H1 (cell line): ENCODE measurements around the gene MLANA. TPM values are rescaled to one million over a fixed set of nuclear protein-coding genes. Genes with fewer than 3 reads are reported as not detected.
"Not testable (repeated sequence)": the region's sequence is repeated elsewhere in the genome, so short reads cannot be mapped to it uniquely, and the experiment has no call there.

Experiments
- CTCF ChIA-PET: fragments of 300-600 bp; sonication (Branson Sonifier 250); formaldehyde crosslinking; loops from one replicate; lab custom pipeline; 2021; ENCODE audit not compliant: partially characterized antibody; lab: Charles Lee
- POLR2A ChIA-PET: fragments of 300-600 bp; sonication (Branson Sonifier 250); formaldehyde crosslinking; loops from one replicate; lab custom pipeline; 2021; ENCODE audit warnings: inconsistent platforms; ENCODE audit not compliant: partially characterized antibody; lab: Charles Lee
- DNase-seq, 2 experiments: peaks; one replicate each; pipeline versions ENCODE4 v3.0.0 to v3.0.0-alpha.2; 2010 to 2022; ENCODE audit warnings: low spot score in 2 of 2, low read depth in 1 of 2, mixed read lengths in 1 of 2
- FAIRE-seq: peaks from 2 replicates; lab custom pipeline; 2011; peaks lifted over from hg19 to GRCh38; lab: Jason Lieb, UNC
- H2AFZ ChIP-seq: 2 replicates; pipeline ENCODE4 v1.8.1; 2012; ENCODE audit warnings: low read length, inconsistent platforms
- H2AK5ac ChIP-seq: 2 replicates; pipeline ENCODE4 v1.6.1; 2013; ENCODE audit warnings: low read depth, low read length
- H2BK120ac ChIP-seq: replicated peaks from 2 replicates; pipeline ENCODE3; 2013; ENCODE audit warnings: low read depth, low read length, inconsistent platforms
- H2BK12ac ChIP-seq: 2 replicates; pipeline ENCODE4 v1.6.1; 2013; ENCODE audit warnings: low read depth, low read length
- H2BK15ac ChIP-seq: 2 replicates; pipeline ENCODE4 v1.6.1; 2013; ENCODE audit warnings: low read length
- H2BK20ac ChIP-seq: 2 replicates; pipeline ENCODE4 v1.6.1; 2013; ENCODE audit warnings: low read length
- H2BK5ac ChIP-seq: 2 replicates; pipeline ENCODE4 v1.6.1; 2013; ENCODE audit warnings: low read depth, low read length
- H3K14ac ChIP-seq: 2 replicates; pipeline ENCODE4 v1.6.1; 2013; ENCODE audit warnings: inconsistent platforms; ENCODE audit not compliant: insufficient read length
- H3K18ac ChIP-seq: 2 replicates; pipeline ENCODE4 v1.6.1; 2013; ENCODE audit warnings: low read length; ENCODE audit errors: extremely low read depth
- H3K23ac ChIP-seq: 2 replicates; pipeline ENCODE4 v1.6.1; 2013; ENCODE audit warnings: inconsistent platforms; ENCODE audit not compliant: insufficient read length
- H3K23me2 ChIP-seq: 2 replicates; pipeline ENCODE4 v1.6.1; 2013; ENCODE audit warnings: low read depth, low read length
- H3K27ac ChIP-seq: 2 replicates; pipeline ENCODE4 v1.6.1; 2011; ENCODE audit warnings: low read depth, low read length, inconsistent platforms
- H3K27me3 ChIP-seq, 4 experiments: replicated peaks in 1 of 4; 1 replicate in 1 of 4; 2 replicates in 3 of 4; pipeline versions ENCODE4 v1.6.1 to v1.8.1; 2011 to 2013; ENCODE audit warnings: low read length in 3 of 4, mild to moderate bottlenecking in 3 of 4, inconsistent platforms in 2 of 4, mixed read lengths in 2 of 4, moderate library complexity in 1 of 4; ENCODE audit not compliant: control insufficient read depth in 3 of 4, insufficient read depth in 3 of 4; ENCODE audit errors: extremely low read depth in 1 of 4
- H3K36me3 ChIP-seq, 4 experiments: 2 replicates each; pipeline versions ENCODE4 v1.6.1 to v1.8.1; 2011 to 2013; ENCODE audit warnings: mild to moderate bottlenecking in 4 of 4, low read length in 3 of 4, moderate library complexity in 2 of 4, control low read depth in 1 of 4, inconsistent platforms in 1 of 4; ENCODE audit not compliant: insufficient read depth in 4 of 4, control insufficient read depth in 2 of 4
- H3K4ac ChIP-seq: replicated peaks from 2 replicates; pipeline ENCODE3; 2013; ENCODE audit warnings: low read length, low read depth, mixed read lengths, inconsistent platforms; ENCODE audit not compliant: insufficient read length
- H3K4me1 ChIP-seq, 4 experiments: replicated peaks in 1 of 4; 1 replicate in 1 of 4; 2 replicates in 3 of 4; pipeline versions ENCODE4 v1.6.1 to v1.8.1; 2011 to 2013; ENCODE audit warnings: low read length in 3 of 4, inconsistent platforms in 2 of 4, mixed read lengths in 1 of 4; ENCODE audit not compliant: insufficient read depth in 4 of 4, control insufficient read depth in 3 of 4
- H3K4me2 ChIP-seq, 2 experiments: 2 replicates each; pipeline versions ENCODE4 v1.6.1 to v1.8.1; 2011 to 2013; ENCODE audit warnings: low read depth in 2 of 2, low read length in 2 of 2, control low read depth in 1 of 2, inconsistent platforms in 1 of 2, mild to moderate bottlenecking in 1 of 2; ENCODE audit not compliant: insufficient read depth in 1 of 2
- H3K4me3 ChIP-seq, 4 experiments: fragments of 200-600, 300-600 bp in 1 of 4; sonication (generic), shearing (Covaris generic), sonication (Bioruptor Twin) in 1 of 4; 2 replicates each; pipeline versions ENCODE4 v1.5.1 to v1.8.1; 2011 to 2016; ENCODE audit warnings: low read length in 4 of 4, low read depth in 3 of 4, control low read depth in 2 of 4, inconsistent platforms in 2 of 4, mild to moderate bottlenecking in 2 of 4, mixed read lengths in 1 of 4, moderate library complexity in 1 of 4; ENCODE audit not compliant: insufficient read depth in 2 of 4; ENCODE audit errors: extremely low read depth in 1 of 4
- H3K56ac ChIP-seq: replicated peaks from 2 replicates; pipeline ENCODE3; 2013; ENCODE audit warnings: low read depth, mild to moderate bottlenecking, mixed read lengths, low read length, inconsistent platforms; ENCODE audit not compliant: insufficient read length
- H3K79me1 ChIP-seq: 2 replicates; pipeline ENCODE4 v1.6.1; 2013; ENCODE audit warnings: low read depth, low read length, control low read depth
- H3K79me2 ChIP-seq, 2 experiments: 2 replicates each; pipeline versions ENCODE4 v1.6.1 to v1.8.1; 2012 to 2013; ENCODE audit warnings: low read length in 2 of 2, mild to moderate bottlenecking in 2 of 2, inconsistent platforms in 1 of 2; ENCODE audit not compliant: insufficient read depth in 2 of 2, control insufficient read depth in 1 of 2
- H3K9ac ChIP-seq, 4 experiments: replicated peaks in 1 of 4; 1 replicate in 1 of 4; 2 replicates in 3 of 4; pipeline versions ENCODE4 v1.6.1 to v1.8.1; 2011 to 2013; ENCODE audit warnings: low read depth in 3 of 4, low read length in 3 of 4, control low read depth in 2 of 4, mild to moderate bottlenecking in 2 of 4, moderate library complexity in 2 of 4, inconsistent platforms in 1 of 4; ENCODE audit errors: extremely low read depth in 1 of 4
- H3K9me3 ChIP-seq, 2 experiments: 2 replicates each; pipeline versions ENCODE4 v1.6.1 to v1.8.1; 2012 to 2013; ENCODE audit warnings: mild to moderate bottlenecking in 2 of 2, moderate library complexity in 2 of 2, control low read depth in 1 of 2, inconsistent platforms in 1 of 2, low read depth in 1 of 2, low read length in 1 of 2, mixed read lengths in 1 of 2; ENCODE audit not compliant: insufficient read depth in 2 of 2
- H4K20me1 ChIP-seq, 2 experiments: replicated peaks in 1 of 2; 2 replicates each; pipeline versions ENCODE3 to v1.8.1; 2011 to 2013; ENCODE audit warnings: inconsistent platforms in 2 of 2, low read length in 2 of 2, mild to moderate bottlenecking in 1 of 2; ENCODE audit not compliant: insufficient read depth in 2 of 2, control insufficient read depth in 1 of 2
- H4K5ac ChIP-seq: 2 replicates; pipeline ENCODE4 v1.6.1; 2013; ENCODE audit warnings: low read length, low read depth, mixed read lengths, inconsistent platforms; ENCODE audit not compliant: insufficient read length
- H4K8ac ChIP-seq: 2 replicates; pipeline ENCODE4 v1.8.0; 2013; ENCODE audit warnings: mild to moderate bottlenecking, moderate library complexity, low read length, inconsistent platforms; ENCODE audit not compliant: insufficient read depth; ENCODE audit errors: extremely low read depth
- H4K91ac ChIP-seq: replicated peaks from 2 replicates; pipeline ENCODE3; 2013; ENCODE audit warnings: low read length, mixed read lengths, inconsistent platforms; ENCODE audit not compliant: insufficient read length
- WGBS, 2 experiments: shearing (Covaris generic) in 1 of 2; methylation state at CpG; one replicate each; pipeline versions ENCODE4 v1.1.6 to v1.1.7; 2013 to 2015; ENCODE audit warnings: low lambda C conversion rate in 2 of 2, mixed read lengths in 2 of 2, inconsistent platforms in 1 of 2, low coverage in 1 of 2, missing lambda C conversion rate in 1 of 2; ENCODE audit not compliant: insufficient replicate concordance in 2 of 2, insufficient coverage in 1 of 2, insufficient read length in 1 of 2; ENCODE audit errors: extremely low coverage in 1 of 2, missing lambda C conversion rate in 1 of 2; 5-methylcytosine and 5-hydroxymethylcytosine counted together
- polyA plus RNA-seq, 7 experiments: library from polyadenylated mRNA; depleted of rRNA in 3 of 7; stranded (reverse) in 5 of 7; unstranded in 2 of 7; fragments of >200 nt in 5 of 7; fragments of 200-250 nt in 2 of 7; gene quantifications; 1 replicate in 5 of 7; 2 replicates in 1 of 7; 4 replicates in 1 of 7; pipeline versions ENCODE4 v1.2.1 to v1.2.3, GENCODE V29; 2011 to 2013; ENCODE audit warnings: missing spikeins in 2 of 7, mixed read lengths in 2 of 7
- total RNA-seq: library from RNA; stranded (reverse); fragmentation: NEBNext Ultra II Directional; extraction: Animal tissue kit (Norgen Biotek cat#: 25700); gene quantifications from 2 replicates; pipeline ENCODE4 v1.2.1, GENCODE V29; 2021

MLANA gene
- total and polyA plus RNA-seq, 2 of the 8 experiments (the other 6 are each of a cell fraction or from before 2014, with no cell fraction given) = not detected

GRCh38 chr9:5882244-5883012, 8.3 kb upstream of the MLANA start:
- WGBS, 2 experiments = 97% methylated on average over 2 of the region's 5 CpGs; no CpG with 5 or more reads in 1 of the 2 experiments
- H3K27ac ChIP-seq, H4K5ac ChIP-seq, H2BK12ac ChIP-seq, H2AFZ ChIP-seq, H2BK5ac ChIP-seq, H3K4me2 ChIP-seq, H3K4me3 ChIP-seq, H3K4me1 ChIP-seq, H3K9me3 ChIP-seq, H2BK120ac ChIP-seq, H4K91ac ChIP-seq, H2AK5ac ChIP-seq, H4K8ac ChIP-seq, H2BK20ac ChIP-seq, H3K79me2 ChIP-seq, H3K79me1 ChIP-seq, H3K9ac ChIP-seq, H3K14ac ChIP-seq, H4K20me1 ChIP-seq, POLR2A ChIA-PET, H3K36me3 ChIP-seq, H3K23me2 ChIP-seq, H3K4ac ChIP-seq, H3K23ac ChIP-seq, H3K18ac ChIP-seq, H2BK15ac ChIP-seq, H3K56ac ChIP-seq, DNase-seq, FAIRE-seq, H3K27me3 ChIP-seq: not testable (repeated sequence)
- CTCF ChIA-PET = interaction anchor here (0.9 kb wide), 1 partner anchor 9 kb away, joined by 3 read pairs; no protein-coding TSS in a partner anchor
